IMR-90 (cell line): Measurements from ENCODE around the gene MIER3. TPM values are rescaled to one million over a fixed set of nuclear protein-coding genes. Genes with fewer than 3 reads are reported as not detected.
A peak's percentile ranks its signal among the peaks of the same experiment; 100 is the strongest.

Source experiments
- ATAC-seq: fragments of 200-7000 bp; cut with Tn5 transposase; 2 replicates; pipeline ENCODE4 v1.9.1; 2020; ENCODE audit warnings: low read depth, mild to moderate bottlenecking, moderate library complexity
- BruUV-seq: library from RNA; stranded (reverse); fragments of 400-500 nt; replicated peaks from 2 replicates; lab custom pipeline; 2021; lab: Mats Ljungman, UMichigan
- CTCF ChIA-PET: fragments of 300-600 bp; formaldehyde crosslinking; extraction: SDS; loops from one replicate; lab custom pipeline; 2021; ENCODE audit warnings: antibody characterized with exemption; lab: Yijun Ruan, JAX
- POLR2A ChIA-PET: fragments of 300-600 bp; sonication (Branson Sonifier 250); formaldehyde crosslinking; loops from one replicate; lab custom pipeline; 2022; ENCODE audit warnings: antibody characterized with exemption; ENCODE audit not compliant: unreplicated experiment; lab: Charles Lee
- DNase-seq: peaks from one replicate; pipeline ENCODE4 v3.0.0; 2013
- H2AFZ ChIP-seq: replicated peaks from 2 replicates; pipeline ENCODE3; 2013; ENCODE audit warnings: low read length, mild to moderate bottlenecking; ENCODE audit not compliant: poor library complexity
- H2AK5ac ChIP-seq: 2 replicates; pipeline ENCODE4 v1.6.1; 2013; ENCODE audit warnings: low read depth, low read length, inconsistent platforms
- H2AK9ac ChIP-seq: replicated peaks from 2 replicates; pipeline ENCODE3; 2013; ENCODE audit warnings: mild to moderate bottlenecking, low read depth, low read length, moderate library complexity; ENCODE audit not compliant: poor library complexity
- H2BK120ac ChIP-seq: 2 replicates; pipeline ENCODE4 v1.6.1; 2013; ENCODE audit warnings: low read depth, low read length, inconsistent platforms
- H2BK15ac ChIP-seq: 3 replicates; pipeline ENCODE4 v1.6.1; 2013; ENCODE audit warnings: low read depth, low read length, inconsistent platforms
- H2BK20ac ChIP-seq: 2 replicates; pipeline ENCODE4 v1.6.1; 2013; ENCODE audit warnings: low read depth, mild to moderate bottlenecking, inconsistent platforms, low read length, moderate library complexity
- H2BK5ac ChIP-seq: 2 replicates; pipeline ENCODE4 v1.6.1; 2013; ENCODE audit warnings: mild to moderate bottlenecking, low read depth, low read length, inconsistent platforms; ENCODE audit not compliant: poor library complexity, severe bottlenecking
- H3K14ac ChIP-seq: replicated peaks from 2 replicates; pipeline ENCODE4 v1.6.1; 2013; ENCODE audit warnings: low read depth, low read length, inconsistent platforms
- H3K18ac ChIP-seq: 2 replicates; pipeline ENCODE4 v1.6.1; 2013; ENCODE audit warnings: low read depth, low read length, control low read depth
- H3K23ac ChIP-seq: 2 replicates; pipeline ENCODE4 v1.6.1; 2013; ENCODE audit warnings: low read depth, low read length, inconsistent platforms
- H3K27ac ChIP-seq: 2 replicates; pipeline ENCODE4 v1.5.1; 2013; ENCODE audit warnings: mild to moderate bottlenecking, control low read depth, low read length; ENCODE audit not compliant: insufficient read depth
- H3K27me3 ChIP-seq: 2 replicates; pipeline ENCODE4 v1.6.1; 2013; ENCODE audit warnings: low read length; ENCODE audit not compliant: control insufficient read depth, insufficient read depth
- H3K36me3 ChIP-seq: 2 replicates; pipeline ENCODE4 v1.6.1; 2013; ENCODE audit warnings: low read length, mixed read lengths; ENCODE audit not compliant: control insufficient read depth, insufficient read depth
- H3K4ac ChIP-seq: 2 replicates; pipeline ENCODE4 v1.6.1; 2013; ENCODE audit warnings: low read depth, low read length, inconsistent platforms
- H3K4me1 ChIP-seq: 2 replicates; pipeline ENCODE4 v1.6.1; 2013; ENCODE audit warnings: low read length, mixed read lengths; ENCODE audit not compliant: control insufficient read depth, insufficient read depth
- H3K4me2 ChIP-seq: 2 replicates; pipeline ENCODE4 v1.6.1; 2013; ENCODE audit warnings: low read depth, mild to moderate bottlenecking, control low read depth, low read length, moderate library complexity
- H3K4me3 ChIP-seq: 2 replicates; pipeline ENCODE4 v1.5.1; 2013; ENCODE audit warnings: low read depth, mild to moderate bottlenecking, control low read depth, low read length, moderate library complexity; ENCODE audit not compliant: insufficient read depth
- H3K56ac ChIP-seq: 2 replicates; pipeline ENCODE4 v1.6.1; 2013; ENCODE audit warnings: low read length, inconsistent platforms; ENCODE audit not compliant: insufficient read depth; ENCODE audit errors: extremely low read depth
- H3K79me1 ChIP-seq, 2 experiments: 2 replicates each; pipeline ENCODE4 v1.6.1; 2013; ENCODE audit warnings: low read length in 2 of 2, inconsistent platforms in 1 of 2, low read depth in 1 of 2
- H3K9ac ChIP-seq: 2 replicates; pipeline ENCODE4 v1.6.1; 2013; ENCODE audit warnings: low read depth, low read length, control low read depth
- H3K9me1 ChIP-seq: 2 replicates; pipeline ENCODE4 v1.6.1; 2013; ENCODE audit warnings: low read length, inconsistent platforms; ENCODE audit not compliant: insufficient read depth
- H3K9me3 ChIP-seq: 2 replicates; pipeline ENCODE4 v1.6.1; 2013; ENCODE audit warnings: low read length; ENCODE audit not compliant: control insufficient read depth, insufficient read depth
- H4K20me1 ChIP-seq: 2 replicates; pipeline ENCODE4 v1.6.1; 2013; ENCODE audit warnings: low read length, inconsistent platforms; ENCODE audit not compliant: insufficient read depth
- H4K5ac ChIP-seq: 2 replicates; pipeline ENCODE4 v1.6.1; 2013; ENCODE audit warnings: mild to moderate bottlenecking, low read depth, low read length, control low read depth
- H4K8ac ChIP-seq, 2 experiments: 2 replicates each; pipeline ENCODE4 v1.6.1; 2013; ENCODE audit warnings: low read depth in 2 of 2, low read length in 2 of 2, control low read depth in 1 of 2, inconsistent platforms in 1 of 2
- H4K91ac ChIP-seq: 2 replicates; pipeline ENCODE4 v1.6.1; 2013; ENCODE audit warnings: low read depth, low read length, inconsistent platforms; ENCODE audit not compliant: insufficient read depth
- FOS ChIP-seq: fragments of 150-350 bp; IDR thresholded peaks from 2 replicates; pipeline ENCODE4 v1.6.1; 2016; ENCODE audit warnings: low read depth, low read length
- SMC3 ChIP-seq: fragments of 150-350 bp; IDR thresholded peaks from 2 replicates; pipeline ENCODE4 v1.6.1; 2016; ENCODE audit warnings: low read depth, mild to moderate bottlenecking, antibody characterized with exemption, low read length, moderate library complexity
- WGBS, 2 experiments: methylation state at CpG; one replicate each; pipeline versions ENCODE4 v1.1.5 to v1.1.7; 2013; ENCODE audit warnings: missing lambda C conversion rate in 2 of 2; ENCODE audit not compliant: insufficient read length in 1 of 2; ENCODE audit errors: extremely low coverage in 2 of 2; 5-methylcytosine and 5-hydroxymethylcytosine counted together
- dilution Hi-C: fragments of 300-500 bp; cut with HindIII; formaldehyde crosslinking; loops from one replicate; pipeline ENCODE4 v1.14.3; 2018; ENCODE audit warnings: low sequenced_read_pairs; ENCODE audit not compliant: unreplicated experiment
- in situ Hi-C: fragments of 300-500 bp; cut with MboI; formaldehyde crosslinking; loops from 3 replicates; pipeline ENCODE4 v1.14.3; 2019; ENCODE audit warnings: low sequenced_read_pairs, inconsistent platforms, mixed read lengths
- intact Hi-C: fragments of 100-400 bp; cut with micrococcal nuclease; formaldehyde crosslinking; loops from 2 replicates; pipeline ENCODE4 v1.10.0; 2022
- polyA plus RNA-seq, 3 experiments: library from polyadenylated mRNA; depleted of rRNA; stranded (reverse); fragments of >200 nt; gene quantifications; 2 replicates each; pipeline ENCODE4 v1.2.3, GENCODE V29; 2012; ENCODE audit warnings: low replicate concordance in 1 of 3
- total RNA-seq: library from RNA; depleted of rRNA; stranded (reverse); fragments of >200 nt; gene quantifications from 2 replicates; pipeline ENCODE4 v1.2.3, GENCODE V29; 2012

The MIER3 gene
- total and polyA plus RNA-seq, 2 of the 4 experiments (the other 2 are of a cell fraction): 6.4 to 22.9 TPM

- TF ChIP-seq SMC3 (no peak), FOS (no peak)
- H3K18ac ChIP-seq: no peak overlapping the region
- no peak overlapping the region for H2BK15ac ChIP-seq
- peaks cover 5% of the 10 kb centered on the region for H3K36me3 ChIP-seq
- DNase-seq (no peak), ATAC-seq (0 out of 2 replicates have a peak, but pooled peaks have one; percentile 24)
- H4K8ac ChIP-seq: no peak overlapping the region
- no peaks in the 10 kb centered on the region for H3K27me3 ChIP-seq
- ChIA-PET POLR2A (no interaction called here), CTCF (interaction anchor here (0.7 kb wide), 1 partner anchor 80 kb away, joined by 3 read pairs; no protein-coding TSS in a partner anchor)
- H4K91ac ChIP-seq: no peak overlapping the region
- H2AK9ac ChIP-seq: no peak overlapping the region
- intact Hi-C loops (no loop called here), dilution Hi-C loops (no loop called here), in situ Hi-C loops (loop anchor here (25.0 kb wide), 1 partner anchor 1545 kb away; the partner anchor contains the start of gene PLK2)
- no peak overlapping the region for H2BK120ac ChIP-seq
- no peak overlapping the region for H2AK5ac ChIP-seq
- H4K5ac ChIP-seq: no peak overlapping the region
- H3K9me3 ChIP-seq: no peaks in the 10 kb centered on the region
- no peak overlapping the region for H3K4me2 ChIP-seq
- no peak overlapping the region for H3K27ac ChIP-seq
- H3K79me1 ChIP-seq: peaks cover 6% of the 10 kb centered on the region in 2 experiments; a peak in 1 of 4 replicates
- H4K20me1 ChIP-seq: no peaks in the 10 kb centered on the region
- no TSS peak for BruUV-seq
- no peak overlapping the region for H3K56ac ChIP-seq
- WGBS, 2 experiments: no CpG with 5 or more reads among the region's 2 CpGs
- no peak overlapping the region for H2BK20ac ChIP-seq
- no peak overlapping the region for H2AFZ ChIP-seq
- no peak overlapping the region for H3K9ac ChIP-seq
- no peaks in the 10 kb centered on the region for H3K4me1 ChIP-seq
- H3K14ac ChIP-seq: no peak overlapping the region
- no peak overlapping the region for H2BK5ac ChIP-seq
- no peak overlapping the region for H3K4me3 ChIP-seq
- H3K9me1 ChIP-seq: no peaks in the 10 kb centered on the region
- H3K4ac ChIP-seq: no peak overlapping the region
- no peak overlapping the region for H3K23ac ChIP-seq
Measured at GRCh38 chr5:56917534-56917933, 34.4 kb downstream of the MIER3 start.
